H9 (cell line): Measurements from ENCODE around the gene PI16. TPM values are rescaled to one million over a fixed set of nuclear protein-coding genes. Genes with fewer than 3 reads are reported as not detected.

Source experiments
- DNase-seq: peaks from one replicate; pipeline ENCODE4 v3.0.0-alpha.2; 2017
- H2AFZ ChIP-seq: one replicate; pipeline ENCODE4 v1.6.1; 2013; ENCODE audit warnings: mild to moderate bottlenecking, low read length, control low read depth, moderate library complexity
- H2AK5ac ChIP-seq: 2 replicates; pipeline ENCODE4 v1.6.1; 2013; ENCODE audit warnings: low read length, control low read depth, mixed read lengths; ENCODE audit not compliant: insufficient read length
- H2BK120ac ChIP-seq: one replicate; pipeline ENCODE4 v1.6.1; 2013; ENCODE audit warnings: low read depth, mild to moderate bottlenecking, low read length, control low read depth, inconsistent platforms; ENCODE audit not compliant: poor library complexity, severe bottlenecking
- H2BK12ac ChIP-seq: 2 replicates; pipeline ENCODE4 v1.6.1; 2013; ENCODE audit warnings: low read length, control low read depth, mixed read lengths, low read depth; ENCODE audit not compliant: insufficient read length
- H2BK15ac ChIP-seq: 2 replicates; pipeline ENCODE4 v1.6.1; 2013; ENCODE audit warnings: low read depth, low read length, control low read depth
- H2BK20ac ChIP-seq: one replicate; pipeline ENCODE4 v1.6.1; 2013; ENCODE audit warnings: low read depth, mild to moderate bottlenecking, low read length, control low read depth, inconsistent platforms; ENCODE audit not compliant: poor library complexity, severe bottlenecking
- H2BK5ac ChIP-seq: 2 replicates; pipeline ENCODE4 v1.6.1; 2013; ENCODE audit warnings: low read length, control low read depth, mixed read lengths; ENCODE audit not compliant: insufficient read length
- H3K14ac ChIP-seq: 2 replicates; pipeline ENCODE4 v1.6.1; 2013; ENCODE audit warnings: low read length, control low read depth; ENCODE audit not compliant: insufficient read depth
- H3K18ac ChIP-seq: 2 replicates; pipeline ENCODE4 v1.6.1; 2013; ENCODE audit warnings: low read depth, mild to moderate bottlenecking, mixed read lengths, low read length, control low read depth; ENCODE audit not compliant: insufficient read length
- H3K23ac ChIP-seq: 2 replicates; pipeline ENCODE4 v1.6.1; 2013; ENCODE audit warnings: low read length, control low read depth, mixed read lengths, low read depth; ENCODE audit not compliant: insufficient read length
- H3K23me2 ChIP-seq: 2 replicates; pipeline ENCODE4 v1.6.1; 2013; ENCODE audit warnings: low read depth, mild to moderate bottlenecking, mixed read lengths, low read length, control low read depth; ENCODE audit not compliant: insufficient read length, poor library complexity, severe bottlenecking
- H3K27ac ChIP-seq: 2 replicates; pipeline ENCODE4 v1.5.1; 2013; ENCODE audit warnings: low read length, control low read depth, mixed read lengths, low read depth; ENCODE audit not compliant: insufficient read length
- H3K27me3 ChIP-seq: 2 replicates; pipeline ENCODE4 v1.6.1; 2013; ENCODE audit warnings: low read length, control low read depth, inconsistent platforms; ENCODE audit not compliant: insufficient read depth
- H3K4ac ChIP-seq: 2 replicates; pipeline ENCODE4 v1.6.1; 2013; ENCODE audit warnings: low read depth, mild to moderate bottlenecking, control low read depth, inconsistent platforms, low read length, moderate library complexity
- H3K4me1 ChIP-seq: 2 replicates; pipeline ENCODE4 v1.6.1; 2013; ENCODE audit warnings: low read length, control low read depth, inconsistent platforms; ENCODE audit not compliant: insufficient read depth
- H3K4me2 ChIP-seq: 2 replicates; pipeline ENCODE4 v1.6.1; 2013; ENCODE audit warnings: low read length, control low read depth, mixed read lengths; ENCODE audit not compliant: insufficient read length, insufficient read depth
- H3K56ac ChIP-seq: 2 replicates; pipeline ENCODE4 v1.6.1; 2013; ENCODE audit warnings: low read depth, mild to moderate bottlenecking, mixed read lengths, low read length, control low read depth; ENCODE audit not compliant: insufficient read length
- H3K79me1 ChIP-seq: 2 replicates; pipeline ENCODE4 v1.6.1; 2013; ENCODE audit warnings: low read depth, mild to moderate bottlenecking, moderate library complexity, low read length, control low read depth, inconsistent platforms; ENCODE audit not compliant: insufficient read depth, poor library complexity, severe bottlenecking
- H3K79me2 ChIP-seq: 2 replicates; pipeline ENCODE4 v1.6.1; 2013; ENCODE audit warnings: low read length, control low read depth, inconsistent platforms; ENCODE audit not compliant: insufficient read depth
- H3K9ac ChIP-seq: 2 replicates; pipeline ENCODE4 v1.6.1; 2013; ENCODE audit warnings: low read length, control low read depth, mixed read lengths; ENCODE audit not compliant: insufficient read length; ENCODE audit errors: extremely low read depth
- H3K9me3 ChIP-seq: one replicate; pipeline ENCODE4 v1.6.1; 2013; ENCODE audit warnings: low read depth, low read length, inconsistent platforms; ENCODE audit not compliant: control insufficient read depth
- H3T11ph ChIP-seq: one replicate; pipeline ENCODE4 v1.6.1; 2013; ENCODE audit warnings: mild to moderate bottlenecking, low read length, control low read depth, inconsistent platforms
- H4K20me1 ChIP-seq: one replicate; pipeline ENCODE4 v1.6.1; 2013; ENCODE audit not compliant: control insufficient read depth, insufficient read length, insufficient read depth
- H4K5ac ChIP-seq: 2 replicates; pipeline ENCODE4 v1.6.1; 2013; ENCODE audit warnings: low read depth, mild to moderate bottlenecking, mixed read lengths, low read length, control low read depth; ENCODE audit not compliant: insufficient read length
- H4K8ac ChIP-seq: replicated peaks from 2 replicates; pipeline ENCODE4 v1.6.1; 2013; ENCODE audit warnings: low read length, control low read depth, mixed read lengths, low read depth; ENCODE audit not compliant: insufficient read length
- H4K91ac ChIP-seq: 2 replicates; pipeline ENCODE4 v1.6.1; 2013; ENCODE audit warnings: low read depth, mild to moderate bottlenecking, moderate library complexity, mixed read lengths, low read length, control low read depth; ENCODE audit not compliant: insufficient read length
- H3K27ac Mint-ChIP-seq, 3 experiments: 2 replicates in 2 of 3; 3 replicates in 1 of 3; pipeline ENCODE4 v1.8.0; 2020 to 2021; ENCODE audit warnings: mixed read lengths in 3 of 3, mild to moderate bottlenecking in 1 of 3, moderate library complexity in 1 of 3
- H3K27me3 Mint-ChIP-seq: 2 replicates; pipeline ENCODE4 v1.8.0; 2021; ENCODE audit warnings: low read depth, mild to moderate bottlenecking, moderate library complexity, mixed read lengths
- H3K36me3 Mint-ChIP-seq, 3 experiments: 2 replicates in 2 of 3; 3 replicates in 1 of 3; pipeline ENCODE4 v1.8.0; 2020 to 2021; ENCODE audit warnings: low read depth in 3 of 3, mixed read lengths in 3 of 3; ENCODE audit not compliant: insufficient read depth in 1 of 3
- H3K4me1 Mint-ChIP-seq, 2 experiments: 2 replicates each; pipeline ENCODE4 v1.8.0; 2020; ENCODE audit warnings: mixed read lengths in 2 of 2
- H3K4me3 Mint-ChIP-seq, 2 experiments: 2 replicates in 1 of 2; 3 replicates in 1 of 2; pipeline ENCODE4 v1.8.0; 2020 to 2021; ENCODE audit warnings: mild to moderate bottlenecking in 2 of 2, mixed read lengths in 2 of 2, moderate library complexity in 1 of 2
- H3K9me3 Mint-ChIP-seq, 2 experiments: 2 replicates in 1 of 2; 3 replicates in 1 of 2; pipeline ENCODE4 v1.8.0; 2020; ENCODE audit warnings: mild to moderate bottlenecking in 2 of 2, mixed read lengths in 2 of 2, moderate library complexity in 1 of 2
- CTCF ChIP-seq: fragments of 200-600 bp; sonication (generic); conservative IDR thresholded peaks from 3 replicates; pipeline ENCODE4 v1.8.0; 2021; ENCODE audit warnings: antibody characterized with exemption, mild to moderate bottlenecking
- WGBS: extraction: QIAGEN DNeasy Blood & Tissue Kit; methylation state at CpG from one replicate; pipeline ENCODE4 v1.1.7; 2013; ENCODE audit warnings: missing lambda C conversion rate, low lambda C conversion rate, mixed read lengths; ENCODE audit not compliant: insufficient read length; ENCODE audit errors: extremely low coverage; 5-methylcytosine and 5-hydroxymethylcytosine counted together
- total RNA-seq: library from RNA; stranded (reverse); gene quantifications from 2 replicates; pipeline ENCODE4 v1.2.1, GENCODE V29; 2021

PI16 gene
- total RNA-seq, 1 experiment from 2014 or later, result not detected

GRCh38 chr6:36920049-36920448 lies 34.5 kb upstream of the PI16 start:
- Histone ChIP-seq H3K9ac (no peak overlapping the region), H3K4ac (no peak overlapping the region), H2BK15ac (no peak overlapping the region), H3K56ac (no peak overlapping the region), H3T11ph (no peak overlapping the region), H3K9me3 (no peaks in the 10 kb centered on the region), H3K79me2 (no peaks in the 10 kb centered on the region), H4K20me1 (no peaks in the 10 kb centered on the region), H3K27ac (no peak overlapping the region), H3K4me2 (no peak overlapping the region), H3K23ac (no peak overlapping the region), H4K5ac (no peak overlapping the region), H3K79me1 (no peaks in the 10 kb centered on the region), H3K18ac (no peak overlapping the region), H2AK5ac (no peak overlapping the region), H3K23me2 (no peaks in the 10 kb centered on the region), H3K14ac (no peak overlapping the region), H2AFZ (no peak overlapping the region), H3K4me1 (no peaks in the 10 kb centered on the region), H2BK12ac (no peak overlapping the region), H3K27me3 (no peaks in the 10 kb centered on the region), H4K91ac (no peak overlapping the region), H4K8ac (no peak overlapping the region), H2BK20ac (no peak overlapping the region), H2BK5ac (no peak overlapping the region), H2BK120ac (no peak overlapping the region)
- no peak for DNase-seq
- Mint-ChIP-seq H3K4me3 (no peak overlapping the region), H3K9me3 (no peaks in the 10 kb centered on the region), H3K36me3 (peaks cover 0 to 2% (median 0%) of the 10 kb centered on the region in 3 experiments; a peak in 1 of 7 replicates), H3K27ac (peak overlapping the region in 1 of 3 experiments; percentile 73; a peak in 1 of 7 replicates), H3K4me1 (peaks cover 0 to 3% of the 10 kb centered on the region in 2 experiments; a peak in 1 of 4 replicates), H3K27me3 (no peaks in the 10 kb centered on the region)
- no peak for TF ChIP-seq CTCF
- WGBS, result no CpG with 5 or more reads among the region's 4 CpGs
